ENCODE measurements around the gene ATP10A. TPM values are rescaled to one million over a fixed set of nuclear protein-coding genes. Genes with fewer than 3 reads are reported as not detected.

ATP10A gene
- total RNA-seq, 1 donor from 2014 or later, result 0.58 TPM

GRCh38 chr15:25797936-25798901 is 64.9 kb downstream of the ATP10A start:
- Histone ChIP-seq H3K9me3 (replicated peaks) (no peaks in the 10 kb centered on the region), H3K36me3 (no peaks in the 10 kb centered on the region), H3K27ac (replicated peaks) (no peak overlapping the region), H3K4me3 (no peak overlapping the region), H3K27me3 (ENCODE audit: low read depth) (peaks cover 28% of the 10 kb centered on the region), H3K4me1 (peaks cover 15% of the 10 kb centered on the region)
- no peak for TF ChIP-seq CTCF (IDR thresholded peaks at IDR 0.05; ENCODE audit: borderline replicate concordance)
- no peak for DNase-seq
- intact Hi-C loops (cut with micrococcal nuclease), result no loop called here

GRCh38 chr15:25797511-25797935 is 65.6 kb downstream of the ATP10A start:
- no peaks in the 10 kb centered on the region for H3K36me3 ChIP-seq
- intact Hi-C loops (cut with micrococcal nuclease), result no loop called here
- no peaks in the 10 kb centered on the region for H3K9me3 ChIP-seq (replicated peaks)
- H3K4me3 ChIP-seq, result no peak overlapping the region
- peaks cover 15% of the 10 kb centered on the region for H3K4me1 ChIP-seq
- no peak for TF ChIP-seq CTCF (IDR thresholded peaks at IDR 0.05; ENCODE audit: borderline replicate concordance)
- no peak for DNase-seq
- peaks cover 28% of the 10 kb centered on the region for H3K27me3 ChIP-seq (ENCODE audit: low read depth)
- peak overlapping the region; percentile 23 for H3K27ac ChIP-seq (replicated peaks)

- no peak for TF ChIP-seq CTCF (IDR thresholded peaks at IDR 0.05; ENCODE audit: borderline replicate concordance)
- H3K27me3 ChIP-seq (ENCODE audit: low read depth), result peaks cover 28% of the 10 kb centered on the region
- no peak overlapping the region for H3K4me3 ChIP-seq
- intact Hi-C loops (cut with micrococcal nuclease), result no loop called here
- peaks cover 15% of the 10 kb centered on the region for H3K4me1 ChIP-seq
- H3K36me3 ChIP-seq, result no peaks in the 10 kb centered on the region
- no peaks in the 10 kb centered on the region for H3K9me3 ChIP-seq (replicated peaks)
- DNase-seq, result no peak
- H3K27ac ChIP-seq (replicated peaks), result peak overlapping the region; percentile 23
Measured at GRCh38 chr15:25797035-25797434, 66.1 kb downstream of the ATP10A start.

GRCh38 chr15:25796395-25796794 is 66.7 kb downstream of the ATP10A start:
- H3K9me3 ChIP-seq (replicated peaks), result no peaks in the 10 kb centered on the region
- H3K4me3 ChIP-seq, result no peak overlapping the region
- no peak for DNase-seq
- intact Hi-C loops (cut with micrococcal nuclease), result no loop called here
- no peak overlapping the region for H3K27ac ChIP-seq (replicated peaks)
- no peak for TF ChIP-seq CTCF (IDR thresholded peaks at IDR 0.05; ENCODE audit: borderline replicate concordance)
- no peaks in the 10 kb centered on the region for H3K36me3 ChIP-seq
- H3K4me1 ChIP-seq, result peaks cover 15% of the 10 kb centered on the region
- H3K27me3 ChIP-seq (ENCODE audit: low read depth), result peaks cover 25% of the 10 kb centered on the region

- Histone ChIP-seq H3K27me3 (ENCODE audit: low read depth) (peaks cover 19% of the 10 kb centered on the region), H3K9me3 (replicated peaks) (no peaks in the 10 kb centered on the region), H3K27ac (replicated peaks) (no peak overlapping the region), H3K4me1 (peaks cover 15% of the 10 kb centered on the region), H3K4me3 (no peak overlapping the region), H3K36me3 (no peaks in the 10 kb centered on the region)
- TF ChIP-seq CTCF (IDR thresholded peaks at IDR 0.05; ENCODE audit: borderline replicate concordance), result no peak
- DNase-seq, result no peak
- intact Hi-C loops (cut with micrococcal nuclease), result no loop called here
Measured at GRCh38 chr15:25795712-25796111, 67.4 kb downstream of the ATP10A start.

Measured in left ventricle myocardium inferior (tissue), 1 donor.